Measurements from ENCODE around the gene HS3ST3A1.

DNA sequence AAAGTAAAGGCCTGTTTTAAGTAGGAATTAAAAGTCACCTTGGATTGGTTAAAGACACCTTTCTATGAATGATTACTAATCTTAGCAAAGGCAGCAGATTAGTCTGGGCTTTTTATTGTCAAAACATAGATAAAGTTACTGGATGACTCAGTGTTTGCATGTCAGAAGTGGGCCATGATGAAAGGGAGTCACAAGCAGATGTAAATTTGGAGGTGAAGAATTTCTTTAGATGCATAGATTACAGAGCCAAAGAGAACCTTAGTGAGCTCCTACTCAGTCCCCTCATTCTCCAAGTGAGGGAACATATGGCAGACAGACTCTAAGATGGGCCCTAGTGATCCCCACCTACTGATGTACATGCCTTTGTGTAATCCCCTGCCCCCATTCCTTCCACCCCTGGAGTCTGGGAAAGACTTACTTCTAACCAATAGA is 124.5 kb downstream of the HS3ST3A1 start:
- TF ChIP-seq, protein P1, sequence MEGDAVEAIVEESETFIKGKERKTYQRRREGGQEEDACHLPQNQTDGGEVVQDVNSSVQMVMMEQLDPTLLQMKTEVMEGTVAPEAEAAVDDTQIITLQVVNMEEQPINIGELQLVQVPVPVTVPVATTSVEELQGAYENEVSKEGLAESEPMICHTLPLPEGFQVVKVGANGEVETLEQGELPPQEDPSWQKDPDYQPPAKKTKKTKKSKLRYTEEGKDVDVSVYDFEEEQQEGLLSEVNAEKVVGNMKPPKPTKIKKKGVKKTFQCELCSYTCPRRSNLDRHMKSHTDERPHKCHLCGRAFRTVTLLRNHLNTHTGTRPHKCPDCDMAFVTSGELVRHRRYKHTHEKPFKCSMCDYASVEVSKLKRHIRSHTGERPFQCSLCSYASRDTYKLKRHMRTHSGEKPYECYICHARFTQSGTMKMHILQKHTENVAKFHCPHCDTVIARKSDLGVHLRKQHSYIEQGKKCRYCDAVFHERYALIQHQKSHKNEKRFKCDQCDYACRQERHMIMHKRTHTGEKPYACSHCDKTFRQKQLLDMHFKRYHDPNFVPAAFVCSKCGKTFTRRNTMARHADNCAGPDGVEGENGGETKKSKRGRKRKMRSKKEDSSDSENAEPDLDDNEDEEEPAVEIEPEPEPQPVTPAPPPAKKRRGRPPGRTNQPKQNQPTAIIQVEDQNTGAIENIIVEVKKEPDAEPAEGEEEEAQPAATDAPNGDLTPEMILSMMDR (IDR thresholded peaks at IDR 0.05; ENCODE audit: low read depth, low read length, poor library complexity, severe bottlenecking): no peak
- no peak for TF ChIP-seq EZH2phosphoT487 (IDR thresholded peaks at IDR 0.05; ENCODE audit: borderline replicate concordance, low read length)

Data from DOHH2 (cell line).